Sciatic nerve (tissue), 2 donors: ENCODE measurements around the gene KRTAP27-1. TPM values are rescaled to one million over a fixed set of nuclear protein-coding genes. Genes with fewer than 3 reads are reported as not detected.

ENCODE experiments used
- ATAC-seq: fragments of 200-7000 bp; cut with Tn5 transposase; one replicate; pipeline ENCODE4 v1.9.1; 2020; ENCODE audit warnings: mild to moderate bottlenecking, moderate library complexity
- DNase-seq: peaks from one replicate; pipeline ENCODE4 v3.0.0-alpha.2; 2020; ENCODE audit warnings: low spot score
- intact Hi-C: fragments of 100-400 bp; cut with DNase I; formaldehyde crosslinking; loops from one replicate; pipeline ENCODE4 v1.14.2; 2022
- total RNA-seq: library from RNA; stranded (reverse); fragmentation: NEBNext Ultra II Directional; extraction: Animal tissue kit (Norgen Biotek cat#: 25700); gene quantifications from one replicate; pipeline ENCODE4 v1.2.1, GENCODE V29; 2021
- donor health status: DM: no; HTN: no; CAD: no.
- donor health status: DM: no; HTN: no; CAD: no.

The KRTAP27-1 gene, protein sequence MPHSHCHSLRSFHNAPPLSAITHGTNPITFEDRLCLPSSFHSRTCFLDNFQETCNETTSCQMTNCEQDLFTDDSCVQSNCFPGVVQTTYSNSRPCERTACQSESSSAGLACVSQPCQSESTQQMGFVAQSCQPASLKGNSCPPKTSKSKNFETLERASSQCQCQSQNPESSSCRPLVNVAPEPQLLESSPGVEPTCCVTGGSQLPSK
- total RNA-seq, result not detected

DNA sequence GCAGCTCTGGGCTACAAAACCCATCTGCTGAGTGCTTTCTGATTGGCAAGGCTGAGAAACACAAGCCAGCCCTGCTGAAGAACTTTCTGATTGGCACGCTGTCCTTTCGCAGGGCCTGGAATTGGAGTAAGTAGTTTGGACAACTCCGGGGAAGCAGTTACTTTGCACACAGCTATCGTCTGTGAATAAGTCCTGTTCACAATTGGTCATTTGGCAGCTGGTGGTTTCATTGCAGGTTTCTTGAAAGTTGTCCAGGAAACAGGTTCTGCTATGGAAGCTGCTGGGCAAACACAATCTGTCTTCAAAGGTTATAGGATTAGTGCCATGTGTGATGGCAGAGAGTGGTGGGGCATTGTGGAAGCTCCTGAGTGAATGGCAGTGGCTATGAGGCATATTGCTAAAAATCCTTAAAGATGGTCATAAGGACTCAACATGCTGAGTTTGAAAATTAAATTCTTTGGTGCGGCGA lies at the start of gene KRTAP27-1:
KRTAP27-1 (minus strand) TSS at position 419 of the 469 bp plus-strand sequence; CDS start at position 393, 26 bp downstream.
- intact Hi-C loops, result no loop called here
- no peak for ATAC-seq
- DNase-seq, result no peak

DNA sequence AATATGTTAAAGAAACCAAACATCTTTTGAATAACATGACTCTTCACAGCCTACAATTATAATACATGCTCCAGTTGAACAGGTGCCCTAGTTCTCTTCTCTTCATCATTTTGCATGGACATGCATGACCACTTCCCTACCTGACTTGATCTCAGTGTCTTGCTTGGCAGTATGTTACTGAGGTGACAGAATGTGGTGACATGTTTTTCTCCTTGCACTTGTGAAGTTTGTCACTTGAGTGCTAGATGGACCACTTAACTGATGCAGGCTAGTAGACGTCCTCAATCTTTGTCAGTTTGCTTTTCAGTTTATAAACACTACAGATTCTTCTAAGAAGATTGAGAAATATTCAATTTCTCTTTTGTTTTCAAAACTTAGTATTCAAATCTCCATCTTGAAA lies 44.7 kb upstream of the KRTAP27-1 start:
- intact Hi-C loops, result no loop called here

DNA sequence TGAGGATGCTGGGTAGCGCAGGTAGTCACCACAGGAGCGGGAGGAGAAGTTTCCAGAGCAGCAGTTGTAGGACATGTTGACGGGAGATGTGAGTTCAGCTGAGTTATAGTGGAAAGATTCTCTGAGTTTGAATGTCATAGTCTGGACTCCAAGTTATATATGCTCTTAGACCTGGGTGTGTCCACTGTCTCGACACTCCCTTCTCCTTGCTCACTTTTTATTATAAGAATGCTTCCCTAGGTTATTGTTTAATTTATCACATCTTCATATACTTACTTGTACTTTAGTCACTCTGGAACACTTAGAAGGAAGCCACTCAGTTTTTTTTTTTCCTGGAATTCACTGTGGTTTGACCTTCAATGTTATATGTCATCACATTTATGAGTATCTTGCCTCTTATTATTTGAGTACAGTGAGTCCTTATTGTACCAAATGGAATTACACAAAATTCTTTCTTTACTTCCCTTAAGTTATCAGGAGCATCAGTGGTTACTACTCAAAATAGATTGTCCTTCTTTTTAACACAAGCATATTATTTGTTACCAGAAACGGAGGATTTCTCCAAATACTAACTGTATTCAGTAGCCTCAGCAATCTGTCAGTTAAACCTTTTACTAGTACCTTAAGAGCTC lies 34.8 kb upstream of the KRTAP27-1 start, which contains the start of gene KRTAP13-2:
KRTAP13-2 (minus strand) TSS at position 133 of the 632 bp plus-strand sequence; CDS start at position 75, 58 bp downstream.
- intact Hi-C loops, result no loop called here
- ATAC-seq (no peak), DNase-seq (no peak)

More for the DNA sequence above, 44.7 kb upstream of the KRTAP27-1 start:
- DNase-seq (no peak), ATAC-seq (no peak)

GRCh38 chr21:30355906-30356305 lies 18.4 kb upstream of the KRTAP27-1 start:
- ATAC-seq (no peak), DNase-seq (no peak)
- intact Hi-C loops, result no loop called here

GRCh38 chr21:30354308-30355005 lies 17.0 kb upstream of the KRTAP27-1 start:
- intact Hi-C loops, result no loop called here
- DNase-seq, result no peak
- no peak for ATAC-seq

DNA sequence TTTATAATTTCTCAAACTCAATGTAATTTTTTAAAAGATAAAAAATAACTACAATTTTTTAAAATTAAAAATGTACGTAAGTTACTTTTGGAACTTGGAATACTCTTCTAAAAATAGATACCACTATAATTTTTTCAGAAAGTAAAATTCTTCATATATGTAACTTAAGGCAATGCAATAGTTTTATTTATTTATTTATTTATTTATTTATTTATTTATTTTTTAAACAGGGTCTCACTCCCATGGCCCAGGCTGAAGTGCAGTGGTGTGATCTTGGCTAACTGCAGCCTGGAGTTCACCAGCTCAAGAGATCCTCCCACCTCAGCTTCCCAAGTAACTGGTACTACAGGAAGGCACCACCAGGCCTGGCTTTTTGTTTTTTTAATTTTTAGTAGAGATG lies 14.0 kb upstream of the KRTAP27-1 start:
- intact Hi-C loops, result no loop called here
- no peak for DNase-seq
- no peak for ATAC-seq

- no peak for DNase-seq
- intact Hi-C loops, result no loop called here
- peak; percentile 48 for ATAC-seq
Measured at GRCh38 chr21:30349572-30349971, 12.1 kb upstream of the KRTAP27-1 start.

GRCh38 chr21:30348506-30348905 lies 11.0 kb upstream of the KRTAP27-1 start, which contains the start of gene KRTAP23-1:
Gene KRTAP23-1, minus strand, starts transcription at chr21:30348606. Its CDS starts 0 bp downstream, at chr21:30348606.
- DNase-seq (no peak), ATAC-seq (no peak)
- intact Hi-C loops, result no loop called here

DNA sequence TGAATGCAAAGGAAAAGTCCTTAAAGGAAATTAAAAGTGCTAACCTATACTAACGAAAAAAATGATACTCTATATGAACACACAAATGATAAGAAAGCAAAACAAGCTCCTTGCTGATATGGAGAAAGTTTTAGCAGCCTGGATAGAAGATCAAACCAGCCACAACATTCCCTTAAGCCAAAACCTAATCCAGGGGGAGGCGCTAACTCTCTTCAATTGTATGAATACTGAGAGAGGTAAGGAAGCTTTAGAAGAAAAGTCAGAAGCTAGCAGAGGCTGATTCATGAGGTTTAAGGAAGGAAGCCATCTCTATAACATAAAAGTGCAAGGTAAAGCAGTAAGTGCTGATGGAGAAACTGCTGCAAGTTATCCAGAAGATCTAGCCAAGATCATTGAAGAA lies 7.5 kb upstream of the KRTAP27-1 start:
- intact Hi-C loops, result no loop called here
- DNase-seq, result no peak
- ATAC-seq, result no peak

GRCh38 chr21:30340714-30341573 lies 3.5 kb upstream of the KRTAP27-1 start:
- DNase-seq (no peak), ATAC-seq (no peak)
- intact Hi-C loops, result no loop called here

GRCh38 chr21:30338717-30339116 lies 1.2 kb upstream of the KRTAP27-1 start:
- ATAC-seq (no peak), DNase-seq (no peak)
- intact Hi-C loops, result no loop called here

DNA sequence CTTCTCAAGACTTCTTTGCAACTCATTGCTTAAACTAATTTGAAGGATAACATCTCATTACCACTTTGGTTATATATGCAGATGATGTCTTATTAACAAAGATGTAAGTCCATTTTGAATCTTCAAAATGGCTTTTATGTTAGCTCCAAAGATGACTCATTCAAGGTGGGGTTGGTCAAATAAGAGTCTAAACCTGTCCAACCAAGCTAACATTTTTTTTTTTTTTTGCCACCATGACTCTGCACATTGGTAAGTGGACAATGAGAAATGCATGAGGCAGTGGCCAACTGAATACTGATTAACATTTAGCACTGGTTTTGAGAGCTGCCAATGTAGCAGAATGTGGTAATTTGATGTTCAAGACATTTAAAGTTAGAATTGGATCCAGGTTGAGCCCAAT lies 278 bp upstream of the KRTAP27-1 start:
- no peak for DNase-seq
- no peak for ATAC-seq
- intact Hi-C loops, result no loop called here

GRCh38 chr21:30336596-30336995 lies 898 bp downstream of the KRTAP27-1 start:
- ATAC-seq (no peak), DNase-seq (no peak)
- intact Hi-C loops, result no loop called here

DNA sequence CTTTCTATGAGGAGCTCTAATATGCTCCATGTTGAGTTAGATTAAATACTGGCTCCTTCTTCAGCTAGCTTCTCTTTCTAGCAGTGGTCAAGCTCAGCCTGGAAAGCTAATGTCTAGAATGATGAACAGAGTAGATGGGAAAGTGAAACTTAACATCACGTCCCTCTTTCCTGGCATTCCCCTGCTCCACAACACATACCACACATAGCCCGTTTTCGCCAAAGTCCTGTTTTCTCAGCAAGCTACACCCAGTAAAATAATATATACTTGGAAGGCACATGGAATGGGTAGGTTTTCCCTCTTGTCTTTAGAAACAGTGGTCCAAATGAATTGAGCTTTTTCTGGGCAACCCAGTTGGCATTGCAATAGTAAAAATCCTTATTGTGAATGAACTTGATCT lies 3.8 kb downstream of the KRTAP27-1 start:
- intact Hi-C loops, result no loop called here
- DNase-seq, result no peak
- ATAC-seq, result no peak

- DNase-seq (no peak), ATAC-seq (no peak)
- intact Hi-C loops, result no loop called here
Measured at GRCh38 chr21:30332681-30333080, 4.8 kb downstream of the KRTAP27-1 start.

GRCh38 chr21:30329203-30329875 lies 8.2 kb downstream of the KRTAP27-1 start:
- ATAC-seq (no peak), DNase-seq (no peak)
- intact Hi-C loops, result no loop called here

DNA sequence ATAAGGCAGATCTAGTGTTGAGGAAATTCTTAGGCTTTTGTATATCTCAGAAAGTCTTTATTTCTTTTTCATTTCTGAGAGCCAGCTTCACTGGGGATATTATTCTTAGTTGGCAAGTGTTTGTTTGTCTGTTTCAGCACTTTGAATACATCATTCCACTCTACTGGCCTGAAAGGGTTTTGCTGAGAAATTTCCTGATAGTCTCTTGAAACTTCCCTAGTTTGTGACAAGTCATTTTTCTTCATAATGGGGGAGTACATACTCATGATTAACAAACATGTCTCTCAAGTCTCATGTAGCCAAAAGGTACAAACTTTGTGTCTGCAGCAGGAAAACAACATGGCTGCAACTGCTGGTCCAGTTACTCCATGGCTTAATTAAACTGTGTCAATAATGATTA lies 11.1 kb downstream of the KRTAP27-1 start:
- intact Hi-C loops, result no loop called here
- no peak for ATAC-seq
- DNase-seq, result no peak

DNA sequence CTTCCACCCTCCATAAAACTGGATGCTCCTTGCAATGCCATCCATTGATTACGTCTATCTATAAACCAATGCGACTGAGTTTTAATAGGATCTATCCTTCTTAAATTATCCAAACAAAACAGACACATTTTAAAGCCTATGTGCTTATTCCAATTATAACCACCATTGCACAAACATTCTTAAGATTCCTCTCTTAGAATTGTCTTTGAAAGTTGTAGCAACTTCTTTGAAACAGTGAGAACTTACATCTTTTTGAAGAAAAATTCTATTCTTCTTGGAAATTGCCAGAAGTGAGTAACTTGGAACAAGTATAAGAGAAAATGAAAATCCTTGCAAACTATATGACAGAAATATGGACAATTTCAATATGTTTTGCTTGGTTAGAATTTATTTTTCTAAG lies 17.3 kb downstream of the KRTAP27-1 start, which contains the start of gene KRTAP26-1:
KRTAP26-1 (minus strand) TSS at position 101 of the 400 bp plus-strand sequence. CDS start 280 bp downstream, outside the sequence.
- intact Hi-C loops, result no loop called here
- ATAC-seq, result no peak
- DNase-seq, result no peak
